OCI-LY7 (cell line): ENCODE measurements around the gene VAMP8.
"Not testable (repeated sequence)": the region's sequence is repeated elsewhere in the genome, so short reads cannot be mapped to it uniquely, and the experiment has no call there.

Experiments used
- EZH2phosphoT487 ChIP-seq: fragments of 200-600 bp; sonication (generic); IDR thresholded peaks from 2 replicates; pipeline ENCODE4 v1.6.1; 2018; ENCODE audit warnings: low read depth, borderline replicate concordance, mild to moderate bottlenecking, mixed run types, antibody characterized with exemption, low read length, moderate library complexity, mixed read lengths
- TF ChIP-seq, protein P1 (sequence below): fragments of 200-600 bp; sonication (generic); conservative IDR thresholded peaks from 2 replicates; pipeline ENCODE4 v1.5.1; 2014; ENCODE audit warnings: mild to moderate bottlenecking, antibody characterized with exemption, low read length, moderate library complexity, mixed read lengths

DNA sequence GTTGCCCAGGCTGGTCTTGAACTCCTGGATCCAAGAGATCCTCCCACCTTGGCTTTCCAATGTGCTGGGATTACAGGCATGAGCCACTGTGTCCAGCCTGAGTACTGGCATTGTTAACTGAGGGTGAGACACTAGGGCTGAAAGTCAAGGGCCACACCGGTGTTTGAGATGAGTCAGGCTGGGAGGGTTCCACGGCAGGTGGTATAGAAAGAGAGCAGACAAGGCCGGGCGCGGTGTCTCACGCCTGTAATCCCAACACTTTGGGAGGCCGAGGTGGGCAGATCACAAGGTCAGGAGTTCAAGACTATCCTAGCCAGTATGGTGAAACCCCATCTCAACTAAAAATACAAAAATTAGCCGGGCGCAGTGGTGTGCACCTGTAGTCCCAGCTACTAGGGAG is 14.9 kb downstream of the VAMP8 start:
- TF ChIP-seq, protein P1, sequence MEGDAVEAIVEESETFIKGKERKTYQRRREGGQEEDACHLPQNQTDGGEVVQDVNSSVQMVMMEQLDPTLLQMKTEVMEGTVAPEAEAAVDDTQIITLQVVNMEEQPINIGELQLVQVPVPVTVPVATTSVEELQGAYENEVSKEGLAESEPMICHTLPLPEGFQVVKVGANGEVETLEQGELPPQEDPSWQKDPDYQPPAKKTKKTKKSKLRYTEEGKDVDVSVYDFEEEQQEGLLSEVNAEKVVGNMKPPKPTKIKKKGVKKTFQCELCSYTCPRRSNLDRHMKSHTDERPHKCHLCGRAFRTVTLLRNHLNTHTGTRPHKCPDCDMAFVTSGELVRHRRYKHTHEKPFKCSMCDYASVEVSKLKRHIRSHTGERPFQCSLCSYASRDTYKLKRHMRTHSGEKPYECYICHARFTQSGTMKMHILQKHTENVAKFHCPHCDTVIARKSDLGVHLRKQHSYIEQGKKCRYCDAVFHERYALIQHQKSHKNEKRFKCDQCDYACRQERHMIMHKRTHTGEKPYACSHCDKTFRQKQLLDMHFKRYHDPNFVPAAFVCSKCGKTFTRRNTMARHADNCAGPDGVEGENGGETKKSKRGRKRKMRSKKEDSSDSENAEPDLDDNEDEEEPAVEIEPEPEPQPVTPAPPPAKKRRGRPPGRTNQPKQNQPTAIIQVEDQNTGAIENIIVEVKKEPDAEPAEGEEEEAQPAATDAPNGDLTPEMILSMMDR: not testable (repeated sequence)
- TF ChIP-seq EZH2phosphoT487: not testable (repeated sequence)
